GM18505 (cell line): ENCODE results near the gene KIF6.

Experiments
- ATAC-seq: cut with Tn5 transposase; IDR thresholded peaks from one replicate; pipeline ENCODE4 v1.9.1; 2021; ENCODE audit not compliant: unreplicated experiment
- POLR2A ChIP-seq: IDR thresholded peaks from 4 replicates; pipeline ENCODE4 v1.6.1; 2011; ENCODE audit warnings: borderline replicate concordance; ENCODE audit not compliant: insufficient read depth, insufficient read length; ENCODE audit errors: extremely low read depth

Gene KIF6

DNA sequence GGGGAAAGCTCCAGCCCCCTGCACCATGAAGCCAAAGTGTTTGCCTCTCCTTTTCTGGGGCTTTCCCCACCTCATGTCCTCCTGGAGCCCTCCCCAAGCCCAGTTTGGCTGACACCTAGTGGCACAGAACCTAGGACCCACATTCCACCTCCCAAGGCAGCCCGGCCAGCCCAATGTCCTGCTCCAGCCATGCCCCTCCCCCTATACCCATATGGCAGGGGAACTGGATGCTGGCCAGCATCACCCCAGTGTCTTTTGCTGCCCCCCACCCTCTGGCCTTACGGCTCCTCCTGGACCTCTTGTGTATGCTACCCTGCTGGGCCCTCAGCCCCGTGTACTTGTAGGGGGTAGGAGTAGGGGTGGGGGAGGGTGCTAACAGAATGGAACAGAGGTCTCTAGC, 170.1 kb downstream of the KIF6 start:
- ATAC-seq, result no peak
- no peak for TF ChIP-seq POLR2A

DNA sequence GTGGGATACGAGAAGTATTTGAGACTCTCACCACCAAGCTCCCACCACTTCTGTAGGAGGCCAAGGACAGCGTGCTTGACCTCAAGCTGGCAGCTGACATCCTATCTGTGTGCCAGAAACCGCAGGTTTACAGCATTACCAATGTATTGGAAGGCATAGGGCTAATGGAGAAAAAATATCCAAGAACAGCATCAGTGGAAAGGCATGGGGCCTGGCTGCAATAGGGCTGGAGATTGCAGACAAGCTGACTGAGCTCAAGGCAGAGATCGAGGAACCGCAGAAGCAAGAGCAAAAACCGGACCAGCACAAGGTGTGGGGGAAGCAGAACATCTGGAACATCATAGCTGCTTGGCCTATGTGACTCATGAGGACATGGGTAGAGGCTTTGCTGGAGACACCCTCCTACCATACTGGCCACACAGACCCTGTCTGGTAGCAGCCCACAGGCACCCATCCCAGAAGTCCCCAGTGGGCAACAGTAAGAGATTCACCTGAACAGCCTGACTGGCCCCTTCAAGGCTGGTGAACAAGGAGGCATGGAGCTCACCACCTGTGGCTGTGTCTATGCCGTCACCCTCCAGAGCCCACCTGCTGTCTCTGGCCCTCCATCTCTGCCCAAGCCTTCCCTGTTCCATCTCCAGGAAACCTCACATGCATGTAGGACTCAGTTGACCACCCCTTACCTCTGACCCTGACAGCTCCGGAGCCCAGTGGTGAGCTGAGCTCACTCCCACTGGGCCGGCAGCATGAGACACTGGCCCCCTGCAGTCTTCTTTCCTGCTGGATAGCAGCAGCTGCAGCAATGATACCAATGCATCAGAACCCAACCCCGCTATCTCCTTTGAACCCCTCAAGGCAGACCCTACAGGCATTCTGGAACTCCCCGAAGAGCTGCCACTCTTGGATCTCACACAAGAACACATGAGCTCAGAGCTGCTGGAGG, 171.1 kb downstream of the KIF6 start:
- no peak for ATAC-seq
- no peak for TF ChIP-seq POLR2A

DNA sequence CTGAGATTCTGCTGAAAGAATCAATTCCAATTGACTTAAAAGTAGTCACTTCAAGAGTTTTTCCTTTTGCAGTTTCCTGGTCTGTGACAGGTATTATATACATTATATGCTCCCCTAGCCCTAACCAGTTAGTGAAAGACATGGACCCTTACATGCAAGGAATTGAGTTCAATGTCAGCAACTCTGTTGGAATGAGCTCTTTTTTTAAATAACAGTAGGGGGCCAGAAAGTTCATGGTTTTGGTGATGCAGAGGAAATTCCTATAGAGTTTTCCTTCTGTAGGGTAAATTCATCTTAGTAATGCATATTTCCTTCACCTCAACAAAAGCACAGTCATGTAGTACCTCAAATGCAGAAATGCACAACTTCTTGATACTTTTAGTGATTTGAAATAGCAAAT, 172.2 kb downstream of the KIF6 start:
- TF ChIP-seq POLR2A, result no peak
- no peak for ATAC-seq

DNA sequence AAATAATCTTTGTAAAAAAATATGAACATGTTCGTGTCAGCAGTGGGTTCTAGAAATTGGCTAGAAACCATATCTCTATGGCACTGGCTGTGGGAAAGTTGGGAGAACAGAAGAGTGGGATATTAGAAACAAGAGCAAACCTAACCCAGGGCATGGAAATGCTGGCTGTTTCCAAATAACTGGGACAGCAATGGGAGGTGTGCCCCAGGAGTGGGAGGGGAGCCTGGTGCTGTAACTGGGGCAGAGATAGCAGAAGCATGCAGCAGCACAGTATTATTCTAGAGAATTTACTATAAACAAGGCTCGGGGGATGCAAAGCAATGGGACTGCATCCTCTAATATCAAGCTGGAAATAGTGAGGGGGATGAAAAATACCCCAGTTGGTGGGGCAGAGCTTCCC, 175.0 kb downstream of the KIF6 start:
- ATAC-seq, result no peak
- TF ChIP-seq POLR2A, result no peak

DNA sequence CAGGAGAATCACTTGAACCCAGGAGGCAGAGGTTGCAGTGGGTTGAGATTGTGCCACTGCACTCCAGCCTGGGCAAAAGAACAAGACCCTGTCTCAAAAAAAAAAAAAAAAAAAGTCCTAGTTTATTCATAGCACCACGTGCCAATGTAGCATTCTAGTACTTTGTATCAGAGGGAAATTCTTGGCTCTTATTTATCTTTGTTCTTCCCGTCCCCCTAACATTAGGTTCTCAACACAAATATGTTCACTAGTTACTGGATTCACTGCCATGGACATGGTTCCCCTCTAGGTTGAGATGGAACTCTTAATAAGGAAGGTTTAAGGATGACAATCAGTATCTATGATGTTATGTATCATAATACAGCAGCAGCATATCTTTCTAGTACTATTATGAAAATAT, 178.5 kb downstream of the KIF6 start:
- ATAC-seq, result no peak
- TF ChIP-seq POLR2A, result no peak

DNA sequence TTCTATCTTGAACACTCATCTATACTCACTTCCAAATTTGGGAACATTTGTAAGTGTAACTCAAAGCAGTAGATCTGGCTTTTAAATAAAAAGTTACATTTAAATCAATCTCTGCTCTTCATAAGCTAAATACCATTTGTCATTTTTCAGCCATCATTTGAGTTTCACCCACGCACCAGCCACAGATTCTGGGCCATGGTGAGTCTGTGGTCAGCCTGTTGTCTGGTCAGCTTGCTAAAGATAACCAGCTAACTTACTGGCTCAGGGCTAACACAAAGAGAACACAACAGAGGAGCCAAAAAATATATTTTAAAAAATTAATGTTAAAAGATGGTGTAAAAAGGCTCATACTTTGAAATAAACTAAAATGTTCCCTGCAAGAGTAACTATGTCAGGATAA, 181.3 kb downstream of the KIF6 start:
- ATAC-seq, result no peak
- TF ChIP-seq POLR2A, result no peak

DNA sequence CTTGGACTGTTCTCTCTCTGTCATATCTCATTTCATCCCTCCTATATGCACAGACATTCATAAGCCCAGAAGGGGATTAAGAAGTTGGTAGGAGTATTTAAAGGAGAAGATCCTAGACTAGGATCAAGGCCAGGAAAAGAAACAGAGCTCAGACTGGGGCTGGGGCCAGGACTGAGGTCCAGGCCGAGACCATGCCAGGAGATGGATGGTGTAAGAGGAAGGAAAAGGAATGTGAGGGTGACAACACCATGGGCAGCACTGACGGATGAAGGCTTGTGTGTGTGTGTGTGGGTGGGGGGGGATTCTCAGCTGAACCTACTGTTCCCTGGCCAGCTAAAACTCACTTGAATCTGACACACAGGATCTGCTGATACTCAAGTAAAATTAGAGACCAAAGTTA, 182.1 kb downstream of the KIF6 start:
- no peak for TF ChIP-seq POLR2A
- no peak for ATAC-seq

DNA sequence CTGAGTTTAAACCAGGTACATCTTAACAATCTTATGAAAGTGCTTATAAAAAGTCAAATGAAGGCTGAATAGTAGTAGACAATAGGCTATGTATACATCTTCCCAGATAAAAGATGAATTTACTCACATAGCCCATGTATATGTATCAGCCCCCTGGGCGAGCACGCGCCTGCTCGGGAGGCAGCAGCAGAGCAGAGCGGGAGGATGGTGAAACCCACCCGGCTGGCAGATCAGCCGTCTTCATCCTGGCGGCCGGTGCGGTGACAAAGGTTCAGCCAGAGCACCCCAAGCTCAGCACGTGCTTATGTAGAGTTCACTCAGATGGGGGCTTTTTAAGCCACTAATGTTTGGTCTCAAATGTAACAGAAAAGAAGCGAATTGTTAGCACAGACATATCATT, 184.8 kb downstream of the KIF6 start:
- no peak for TF ChIP-seq POLR2A
- no peak for ATAC-seq

DNA sequence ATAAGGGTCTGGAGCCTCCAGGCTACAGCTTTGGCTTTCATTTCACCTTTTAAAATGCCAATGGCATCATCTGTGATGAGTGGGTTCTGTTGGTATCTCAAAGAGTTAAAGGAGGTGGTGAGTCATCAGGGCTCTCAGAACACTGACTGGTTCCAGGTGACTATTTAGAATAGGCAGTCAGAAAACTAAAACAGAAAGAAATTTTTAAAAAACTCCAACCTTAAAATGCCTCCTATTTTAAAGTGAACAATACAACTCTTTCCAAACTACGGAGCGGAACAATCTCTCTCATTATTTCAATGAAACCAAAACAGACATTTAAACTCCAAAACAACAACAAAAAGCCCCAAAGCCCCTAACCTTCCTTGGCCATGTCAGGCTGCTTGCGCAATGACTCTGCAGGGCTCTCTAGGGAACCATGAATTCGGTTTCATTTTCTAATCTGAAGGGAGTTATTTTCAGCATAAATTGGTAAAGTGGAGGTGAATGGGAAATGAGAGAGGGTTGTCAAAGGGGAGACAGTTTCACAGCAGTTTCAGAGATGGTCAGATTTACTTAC, 194.9 kb downstream of the KIF6 start:
- peak; percentile 97 for ATAC-seq
- TF ChIP-seq POLR2A, result no peak

DNA sequence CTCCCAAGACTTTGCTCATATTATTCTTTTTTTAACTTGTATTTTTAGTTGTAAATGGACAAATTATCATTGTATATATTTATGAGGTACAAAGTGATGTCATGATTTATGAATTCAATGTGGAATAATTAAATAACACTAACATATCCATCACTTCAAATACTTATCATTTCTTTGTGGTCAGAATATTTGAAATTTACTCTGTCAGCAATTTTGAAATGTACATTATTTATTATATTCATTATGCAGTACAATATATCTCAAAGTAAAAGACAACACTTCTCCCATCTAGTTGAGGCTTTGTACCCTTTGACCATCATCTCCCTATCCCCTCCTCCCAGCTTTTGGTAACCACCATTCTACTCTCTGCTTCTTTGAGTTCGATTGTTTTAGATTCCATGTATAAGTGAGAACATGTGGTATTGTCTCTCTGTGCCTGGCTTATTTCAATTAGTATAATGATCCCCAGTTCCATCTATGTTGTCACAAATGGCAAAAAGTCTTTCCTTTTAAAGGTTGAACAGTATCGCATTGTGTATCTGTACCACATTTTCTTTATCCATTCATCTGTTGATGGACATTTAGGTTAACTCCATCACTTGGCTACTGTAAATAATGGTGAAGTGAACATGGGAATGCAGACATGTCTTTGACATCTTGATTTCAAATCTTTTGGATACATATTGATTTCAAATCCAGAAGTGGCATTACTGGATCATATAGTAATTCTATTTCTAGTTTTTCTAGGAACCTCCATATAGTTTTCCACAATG, 197.2 kb downstream of the KIF6 start:
- no peak for ATAC-seq
- no peak for TF ChIP-seq POLR2A

DNA sequence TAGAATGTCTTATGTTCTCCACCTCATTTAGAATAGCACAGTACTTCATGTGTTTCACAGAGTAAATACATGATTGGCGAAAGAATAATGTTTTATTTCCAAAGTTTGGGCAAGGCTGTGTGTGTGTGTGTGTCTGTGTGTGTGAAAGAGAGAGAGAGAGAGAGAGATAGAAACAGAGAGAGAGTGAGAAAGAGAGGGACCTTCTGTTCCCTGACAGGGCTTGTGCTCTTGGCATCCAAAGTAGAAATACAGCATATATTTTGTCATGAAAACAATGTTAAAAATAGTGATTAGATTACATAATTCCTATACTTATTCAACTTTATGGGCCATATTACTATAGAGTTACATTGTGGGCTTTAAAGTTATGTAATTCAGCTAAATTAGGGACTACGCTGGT, 201.2 kb downstream of the KIF6 start:
- no peak for TF ChIP-seq POLR2A
- no peak for ATAC-seq

DNA sequence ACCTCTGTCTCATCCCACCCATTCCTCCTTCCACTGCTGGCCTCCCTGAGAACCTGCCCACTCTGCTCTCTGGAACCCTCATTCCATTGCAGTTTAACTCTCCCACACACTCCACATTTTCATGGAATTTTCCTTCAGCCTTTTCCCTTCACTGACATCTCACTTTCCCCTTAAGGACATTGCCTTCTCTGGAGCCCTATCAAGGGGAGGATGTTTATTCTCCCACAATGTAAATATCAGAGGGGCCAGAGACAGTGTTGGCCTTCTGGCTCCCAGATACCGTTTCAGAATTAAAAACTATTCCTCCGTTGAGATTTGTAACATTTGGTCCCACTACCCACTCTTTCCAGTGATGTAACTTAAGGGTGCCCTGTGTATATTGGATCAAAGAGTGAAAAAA, 203.2 kb downstream of the KIF6 start:
- ATAC-seq, result no peak
- TF ChIP-seq POLR2A, result no peak

DNA sequence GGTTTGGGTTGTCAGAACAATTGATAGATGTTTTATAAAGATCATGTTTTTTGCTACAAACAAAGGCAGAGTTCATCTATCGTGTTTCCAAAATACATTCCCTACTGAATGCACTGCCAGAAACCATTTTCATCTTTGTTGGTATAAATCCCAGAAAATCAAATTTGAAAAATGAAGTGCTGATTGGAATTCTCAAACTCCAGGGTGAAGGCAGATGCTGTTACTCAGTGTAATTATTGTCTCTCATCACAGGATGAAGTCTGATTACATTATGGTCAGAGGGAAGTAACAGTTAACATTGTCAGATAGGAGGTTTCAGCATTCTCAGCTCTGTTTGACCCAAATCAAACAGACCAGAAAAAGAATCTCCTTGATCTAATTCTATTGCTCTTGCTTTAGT, 204.3 kb downstream of the KIF6 start:
- ATAC-seq, result no peak
- TF ChIP-seq POLR2A, result no peak

DNA sequence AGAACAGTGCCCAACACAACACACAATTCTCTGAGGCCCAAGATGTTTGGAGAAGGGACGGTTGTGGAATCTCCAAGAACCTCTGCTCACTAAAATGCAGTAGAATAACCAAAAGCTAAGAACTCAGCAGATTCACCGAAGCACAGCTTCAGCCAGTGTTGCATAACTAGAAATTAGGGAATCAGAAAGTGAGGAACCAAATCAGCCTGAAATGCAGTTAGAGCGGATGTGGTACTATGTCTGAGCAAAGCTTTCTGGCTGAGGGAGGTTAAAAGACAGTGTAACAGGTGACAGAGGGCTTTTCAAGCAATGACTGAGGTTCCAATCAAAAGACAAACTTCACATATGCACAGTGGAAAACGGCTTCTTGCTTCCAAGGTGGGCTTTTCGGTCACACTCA, 204.8 kb downstream of the KIF6 start:
- no peak for TF ChIP-seq POLR2A
- ATAC-seq, result no peak

DNA sequence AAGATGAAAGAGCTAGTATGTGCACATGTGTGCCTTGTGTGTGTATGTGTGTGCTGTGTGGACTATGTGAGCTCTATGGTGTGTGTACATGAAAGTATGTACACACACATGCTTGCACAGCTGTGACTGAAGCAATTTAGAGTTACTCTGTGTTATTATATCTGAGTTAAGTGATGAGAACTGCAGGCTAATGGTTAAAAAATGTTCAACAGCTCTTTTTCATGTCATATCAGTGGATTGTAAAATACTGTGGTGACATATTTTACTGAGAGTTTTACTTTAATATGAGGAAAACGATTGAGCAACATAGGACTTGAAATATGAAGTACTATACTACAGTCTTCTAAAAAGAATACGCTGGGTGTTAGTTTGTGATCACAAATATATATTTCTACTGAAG, 207.0 kb downstream of the KIF6 start:
- no peak for ATAC-seq
- no peak for TF ChIP-seq POLR2A

DNA sequence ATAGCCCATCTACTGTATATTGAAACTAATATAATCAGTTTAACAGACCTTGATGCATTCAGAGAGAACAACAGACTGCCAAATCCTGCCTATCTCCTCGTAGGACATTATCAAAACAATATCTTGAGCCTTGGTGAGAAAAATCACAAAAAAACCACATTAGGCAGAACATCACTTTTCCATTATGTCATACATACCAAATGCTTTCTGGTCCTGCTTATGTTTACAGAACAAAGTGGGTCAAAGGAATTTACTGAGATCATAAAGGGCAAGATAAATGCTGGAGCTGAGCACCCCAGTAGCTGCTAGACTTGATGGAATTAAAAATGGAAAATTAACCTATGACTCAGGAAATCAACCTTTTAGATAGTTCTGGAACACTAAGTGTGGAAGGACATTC, 207.5 kb downstream of the KIF6 start:
- TF ChIP-seq POLR2A, result no peak
- no peak for ATAC-seq
